Measurements from ENCODE around the gene DPYSL5. TPM values are rescaled to one million over a fixed set of nuclear protein-coding genes. Genes with fewer than 3 reads are reported as not detected.

Gene DPYSL5
- total RNA-seq, 1 donor from 2014 or later: not detected

GRCh38 chr2:26816893-26817292 lies 31.0 kb upstream of the DPYSL5 start:
- Histone ChIP-seq H3K36me3 (no peaks in the 10 kb centered on the region), H3K9me3 (no peaks in the 10 kb centered on the region), H3K27me3 (no peaks in the 10 kb centered on the region), H3K27ac (no peak overlapping the region), H3K4me1 (no peaks in the 10 kb centered on the region), H3K4me3 (no peak overlapping the region)
- ATAC-seq (peak; percentile 41), DNase-seq (no peak)
- TF ChIP-seq, protein P1, sequence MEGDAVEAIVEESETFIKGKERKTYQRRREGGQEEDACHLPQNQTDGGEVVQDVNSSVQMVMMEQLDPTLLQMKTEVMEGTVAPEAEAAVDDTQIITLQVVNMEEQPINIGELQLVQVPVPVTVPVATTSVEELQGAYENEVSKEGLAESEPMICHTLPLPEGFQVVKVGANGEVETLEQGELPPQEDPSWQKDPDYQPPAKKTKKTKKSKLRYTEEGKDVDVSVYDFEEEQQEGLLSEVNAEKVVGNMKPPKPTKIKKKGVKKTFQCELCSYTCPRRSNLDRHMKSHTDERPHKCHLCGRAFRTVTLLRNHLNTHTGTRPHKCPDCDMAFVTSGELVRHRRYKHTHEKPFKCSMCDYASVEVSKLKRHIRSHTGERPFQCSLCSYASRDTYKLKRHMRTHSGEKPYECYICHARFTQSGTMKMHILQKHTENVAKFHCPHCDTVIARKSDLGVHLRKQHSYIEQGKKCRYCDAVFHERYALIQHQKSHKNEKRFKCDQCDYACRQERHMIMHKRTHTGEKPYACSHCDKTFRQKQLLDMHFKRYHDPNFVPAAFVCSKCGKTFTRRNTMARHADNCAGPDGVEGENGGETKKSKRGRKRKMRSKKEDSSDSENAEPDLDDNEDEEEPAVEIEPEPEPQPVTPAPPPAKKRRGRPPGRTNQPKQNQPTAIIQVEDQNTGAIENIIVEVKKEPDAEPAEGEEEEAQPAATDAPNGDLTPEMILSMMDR (IDR thresholded peaks at IDR 0.05): no peak
- intact Hi-C loops (cut with DNase I): no loop called here

- Histone ChIP-seq H3K36me3 (no peaks in the 10 kb centered on the region), H3K4me1 (no peaks in the 10 kb centered on the region), H3K27me3 (no peaks in the 10 kb centered on the region), H3K9me3 (no peaks in the 10 kb centered on the region), H3K4me3 (no peak overlapping the region), H3K27ac (no peak overlapping the region)
- DNase-seq (no peak), ATAC-seq (peak; percentile 15)
- intact Hi-C loops (cut with DNase I): no loop called here
- TF ChIP-seq, protein P1 (IDR thresholded peaks at IDR 0.05): no peak
These were observed 29.7 kb upstream of the DPYSL5 start for GRCh38 chr2:26818255-26818654.

DNA sequence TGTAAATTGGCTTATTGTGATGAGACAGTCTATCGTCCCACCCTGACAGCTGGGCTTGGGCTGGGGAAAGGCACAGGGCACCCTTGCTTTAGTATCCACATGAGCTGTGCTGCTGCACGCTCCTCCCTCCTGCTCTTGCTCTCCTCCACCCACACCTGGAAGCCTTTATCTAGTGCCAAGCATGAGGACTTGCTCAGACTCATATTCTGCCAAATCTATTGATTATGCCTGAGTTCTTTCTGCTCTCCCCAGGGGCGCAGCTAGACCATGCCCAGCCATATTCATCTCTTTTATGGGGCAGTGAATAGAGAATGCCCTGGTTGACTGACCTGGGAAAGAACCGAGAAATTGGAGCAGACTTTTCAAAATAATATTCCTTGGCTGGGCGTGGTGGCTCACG lies 29.0 kb upstream of the DPYSL5 start:
- Histone ChIP-seq H3K9me3 (no peaks in the 10 kb centered on the region), H3K36me3 (no peaks in the 10 kb centered on the region), H3K27me3 (no peaks in the 10 kb centered on the region), H3K4me1 (no peaks in the 10 kb centered on the region), H3K27ac (no peak overlapping the region), H3K4me3 (no peak overlapping the region)
- intact Hi-C loops (cut with DNase I): no loop called here
- DNase-seq (no peak), ATAC-seq (no peak)
- TF ChIP-seq, protein P1 (IDR thresholded peaks at IDR 0.05): no peak

- Histone ChIP-seq H3K4me3 (no peak overlapping the region), H3K27me3 (no peaks in the 10 kb centered on the region), H3K9me3 (no peaks in the 10 kb centered on the region), H3K27ac (no peak overlapping the region), H3K4me1 (no peaks in the 10 kb centered on the region), H3K36me3 (no peaks in the 10 kb centered on the region)
- ATAC-seq (no peak), DNase-seq (no peak)
- TF ChIP-seq, protein P1 (IDR thresholded peaks at IDR 0.05): no peak
- intact Hi-C loops (cut with DNase I): no loop called here
These were observed 27.0 kb upstream of the DPYSL5 start for GRCh38 chr2:26820932-26821331.

GRCh38 chr2:26822877-26823276 lies 25.1 kb upstream of the DPYSL5 start:
- ATAC-seq (no peak), DNase-seq (no peak)
- H3K36me3 ChIP-seq: no peaks in the 10 kb centered on the region
- intact Hi-C loops (cut with DNase I): no loop called here
- no peaks in the 10 kb centered on the region for H3K27me3 ChIP-seq
- H3K9me3 ChIP-seq: no peaks in the 10 kb centered on the region
- TF ChIP-seq, protein P1 (IDR thresholded peaks at IDR 0.05): no peak
- no peaks in the 10 kb centered on the region for H3K4me1 ChIP-seq
- no peak overlapping the region for H3K27ac ChIP-seq
- no peak overlapping the region for H3K4me3 ChIP-seq

Data from upper lobe of right lung (tissue), 1 donor.